Mesenchymal stem cell (in vitro differentiated cells and primary cell): ENCODE measurements around the gene FRRS1L.

Source experiments
- DNase-seq: peaks from one replicate; pipeline ENCODE4 v3.0.0-alpha.2; 2013
- H2AFZ ChIP-seq: one replicate; pipeline ENCODE4 v1.6.1; 2013; ENCODE audit warnings: low read depth, mild to moderate bottlenecking, control low read depth, inconsistent platforms, low read length, moderate library complexity
- H2AK5ac ChIP-seq: 2 replicates; pipeline ENCODE4 v1.6.1; 2013; ENCODE audit warnings: low read length, moderate library complexity, mild to moderate bottlenecking, inconsistent platforms; ENCODE audit not compliant: severe bottlenecking
- H2BK120ac ChIP-seq: one replicate; pipeline ENCODE4 v1.6.1; 2013; ENCODE audit warnings: low read depth, mild to moderate bottlenecking, inconsistent platforms, low read length, moderate library complexity
- H2BK12ac ChIP-seq, 2 experiments: one replicate each; pipeline ENCODE4 v1.6.1; 2013; ENCODE audit warnings: inconsistent platforms in 2 of 2, low read length in 2 of 2, mild to moderate bottlenecking in 2 of 2, moderate library complexity in 2 of 2, control low read depth in 1 of 2
- H2BK15ac ChIP-seq: one replicate; pipeline ENCODE4 v1.6.1; 2013; ENCODE audit warnings: mild to moderate bottlenecking, low read depth, inconsistent platforms; ENCODE audit not compliant: poor library complexity, severe bottlenecking
- H2BK5ac ChIP-seq: 2 replicates; pipeline ENCODE4 v1.6.1; 2013; ENCODE audit warnings: low read depth, mild to moderate bottlenecking, low read length, control low read depth, inconsistent platforms; ENCODE audit not compliant: poor library complexity, severe bottlenecking
- H3K14ac ChIP-seq, 2 experiments: one replicate each; pipeline ENCODE4 v1.6.1; 2013; ENCODE audit warnings: inconsistent platforms in 2 of 2, low read length in 2 of 2, control low read depth in 1 of 2, mild to moderate bottlenecking in 1 of 2, moderate library complexity in 1 of 2
- H3K18ac ChIP-seq, 2 experiments: one replicate each; pipeline ENCODE4 v1.6.1; 2013; ENCODE audit warnings: inconsistent platforms in 2 of 2, low read length in 2 of 2, control low read depth in 1 of 2, low read depth in 1 of 2, mild to moderate bottlenecking in 1 of 2
- H3K23ac ChIP-seq, 2 experiments: one replicate each; pipeline ENCODE4 v1.6.1; 2013; ENCODE audit warnings: inconsistent platforms in 2 of 2, low read length in 2 of 2, mild to moderate bottlenecking in 2 of 2, moderate library complexity in 2 of 2, control low read depth in 1 of 2
- H3K27ac ChIP-seq: 2 replicates; pipeline ENCODE4 v1.5.1; 2013; ENCODE audit warnings: mild to moderate bottlenecking, moderate library complexity, low read length, control low read depth, inconsistent platforms; ENCODE audit not compliant: poor library complexity, severe bottlenecking
- H3K27me3 ChIP-seq, 2 experiments: 2 replicates each; pipeline versions ENCODE4 v1.6.1 to v1.7.0; 2013; ENCODE audit warnings: low read length in 2 of 2, mild to moderate bottlenecking in 2 of 2, moderate library complexity in 2 of 2, control low read depth in 1 of 2, inconsistent platforms in 1 of 2; ENCODE audit not compliant: control insufficient read depth in 1 of 2, insufficient read depth in 1 of 2
- H3K36me3 ChIP-seq, 2 experiments: 2 replicates each; pipeline versions ENCODE4 v1.6.1 to v1.7.0; 2013; ENCODE audit warnings: low read length in 2 of 2, control low read depth in 1 of 2, inconsistent platforms in 1 of 2, low read depth in 1 of 2, mild to moderate bottlenecking in 1 of 2; ENCODE audit not compliant: insufficient read depth in 2 of 2, control insufficient read depth in 1 of 2
- H3K4ac ChIP-seq, 2 experiments: one replicate each; pipeline ENCODE4 v1.6.1; 2013; ENCODE audit warnings: inconsistent platforms in 2 of 2, low read length in 2 of 2, mild to moderate bottlenecking in 2 of 2, moderate library complexity in 2 of 2, control low read depth in 1 of 2, low read depth in 1 of 2
- H3K4me1 ChIP-seq: 2 replicates; pipeline ENCODE4 v1.6.1; 2013; ENCODE audit warnings: low read depth, low read length, control low read depth; ENCODE audit not compliant: control insufficient read depth, insufficient read depth
- H3K4me2 ChIP-seq: 2 replicates; pipeline ENCODE4 v1.6.1; 2013; ENCODE audit warnings: low read length, mild to moderate bottlenecking, inconsistent platforms; ENCODE audit not compliant: poor library complexity, severe bottlenecking
- H3K4me3 ChIP-seq, 2 experiments: 2 replicates each; pipeline versions ENCODE4 v1.5.1 to v1.7.0; 2013; ENCODE audit warnings: low read length in 2 of 2, mild to moderate bottlenecking in 2 of 2, control low read depth in 1 of 2, low read depth in 1 of 2; ENCODE audit not compliant: insufficient read depth in 1 of 2
- H3K79me1 ChIP-seq: replicated peaks from 2 replicates; pipeline ENCODE4 v1.6.1; 2013; ENCODE audit warnings: mild to moderate bottlenecking, control low read depth, low read length, inconsistent platforms; ENCODE audit not compliant: poor library complexity, severe bottlenecking
- H3K9ac ChIP-seq: 2 replicates; pipeline ENCODE4 v1.7.0; 2013; ENCODE audit warnings: mild to moderate bottlenecking, low read length, moderate library complexity
- H3K9me3 ChIP-seq: 2 replicates; pipeline ENCODE4 v1.7.0; 2013; ENCODE audit warnings: mild to moderate bottlenecking, low read length; ENCODE audit not compliant: control insufficient read depth
- H4K8ac ChIP-seq: one replicate; pipeline ENCODE4 v1.6.1; 2013; ENCODE audit warnings: inconsistent platforms, mild to moderate bottlenecking, low read length, moderate library complexity
- H4K91ac ChIP-seq: one replicate; pipeline ENCODE4 v1.6.1; 2013; ENCODE audit warnings: mild to moderate bottlenecking, low read length, inconsistent platforms
- WGBS: methylation state at CpG from one replicate; pipeline ENCODE4 v1.1.7; 2013; ENCODE audit warnings: mixed read lengths; 5-methylcytosine and 5-hydroxymethylcytosine counted together

Gene FRRS1L

GRCh38 chr9:109108318-109108717 lies 58.7 kb downstream of the FRRS1L start:
- Histone ChIP-seq H4K8ac (no peak overlapping the region), H3K18ac (no peak overlapping the region), H3K23ac (no peak overlapping the region), H3K4me1 (peaks cover 2% of the 10 kb centered on the region), H3K79me1 (no peaks in the 10 kb centered on the region), H3K27ac (peak overlapping the region; percentile 67), H3K4me2 (no peak overlapping the region), H2AFZ (no peak overlapping the region), H3K36me3 (peaks cover 7 to 10% of the 10 kb centered on the region in 2 experiments), H2BK5ac (no peak overlapping the region), H2AK5ac (no peak overlapping the region), H3K9ac (peak overlapping the region; percentile 85), H3K4ac (no peak overlapping the region), H2BK15ac (no peak overlapping the region), H3K27me3 (no peaks in the 10 kb centered on the region), H4K91ac (no peak overlapping the region), H2BK120ac (no peak overlapping the region), H2BK12ac (no peak overlapping the region), H3K9me3 (no peaks in the 10 kb centered on the region), H3K14ac (no peak overlapping the region), H3K4me3 (peak overlapping the region in 1 of 2 experiments; percentile 4)
- WGBS = 0% methylated on average over 2 of the region's 4 CpGs
- peak; percentile 69 for DNase-seq

GRCh38 chr9:109107402-109108240 lies 59.4 kb downstream of the FRRS1L start:
- Histone ChIP-seq H3K9ac (peak overlapping the region; percentile 67), H3K4me2 (peak overlapping the region; percentile 19), H2BK120ac (no peak overlapping the region), H2AK5ac (no peak overlapping the region), H3K4ac (no peak overlapping the region), H3K18ac (no peak overlapping the region), H2BK5ac (no peak overlapping the region), H2BK12ac (no peak overlapping the region), H3K4me1 (peaks cover 2% of the 10 kb centered on the region), H3K27me3 (no peaks in the 10 kb centered on the region), H3K23ac (no peak overlapping the region), H3K27ac (peak overlapping the region; percentile 97), H3K4me3 (peak overlapping the region in 1 of 2 experiments; percentile 4), H3K36me3 (peaks cover 7 to 14% of the 10 kb centered on the region in 2 experiments), H3K14ac (no peak overlapping the region), H3K9me3 (no peaks in the 10 kb centered on the region), H4K91ac (no peak overlapping the region), H2BK15ac (no peak overlapping the region), H2AFZ (no peak overlapping the region), H4K8ac (no peak overlapping the region), H3K79me1 (no peaks in the 10 kb centered on the region)
- DNase-seq = peak; percentile 79
- WGBS = 0% methylated on average over 2 of the region's 4 CpGs

GRCh38 chr9:109101810-109102209 lies 65.2 kb downstream of the FRRS1L start:
- Histone ChIP-seq H3K4me2 (no peak overlapping the region), H3K9me3 (no peaks in the 10 kb centered on the region), H3K4me3 (no peak overlapping the region), H2BK15ac (no peak overlapping the region), H4K91ac (no peak overlapping the region), H3K27ac (peak overlapping the region; percentile 26), H2AFZ (no peak overlapping the region), H3K4ac (no peak overlapping the region), H3K23ac (no peak overlapping the region), H2AK5ac (no peak overlapping the region), H3K9ac (peak overlapping the region; percentile 34), H3K27me3 (no peaks in the 10 kb centered on the region), H3K14ac (no peak overlapping the region), H2BK120ac (no peak overlapping the region), H3K36me3 (peaks cover 7 to 15% of the 10 kb centered on the region in 2 experiments), H3K79me1 (peaks cover 1% of the 10 kb centered on the region), H2BK12ac (no peak overlapping the region), H4K8ac (no peak overlapping the region), H3K4me1 (peaks cover 5% of the 10 kb centered on the region), H3K18ac (no peak overlapping the region), H2BK5ac (no peak overlapping the region)
- WGBS = 54% methylated on average over 2 of the region's 3 CpGs
- DNase-seq = peak; percentile 76

GRCh38 chr9:109101202-109101595 lies 65.8 kb downstream of the FRRS1L start:
- H3K18ac ChIP-seq = no peak overlapping the region
- no peak overlapping the region for H2BK5ac ChIP-seq
- H3K79me1 ChIP-seq = peaks cover 1% of the 10 kb centered on the region
- H3K9ac ChIP-seq = no peak overlapping the region
- no peak overlapping the region for H4K8ac ChIP-seq
- H3K9me3 ChIP-seq = no peaks in the 10 kb centered on the region
- H3K23ac ChIP-seq = no peak overlapping the region
- H2AFZ ChIP-seq = no peak overlapping the region
- peak overlapping the region in 1 of 2 experiments; percentile 5 for H2BK12ac ChIP-seq
- no peak overlapping the region for H3K14ac ChIP-seq
- H3K4me3 ChIP-seq = no peak overlapping the region
- peak overlapping the region; percentile 18 for H3K27ac ChIP-seq
- H4K91ac ChIP-seq = no peak overlapping the region
- no peak overlapping the region for H2BK15ac ChIP-seq
- no peak overlapping the region for H3K4me2 ChIP-seq
- WGBS = 100% methylated on average over 2 of the region's 3 CpGs
- H2BK120ac ChIP-seq = no peak overlapping the region
- peaks cover 7 to 15% of the 10 kb centered on the region in 2 experiments for H3K36me3 ChIP-seq
- peak overlapping the region; percentile 81 for H2AK5ac ChIP-seq
- no peak for DNase-seq
- H3K4ac ChIP-seq = no peak overlapping the region
- H3K4me1 ChIP-seq = peaks cover 7% of the 10 kb centered on the region
- no peaks in the 10 kb centered on the region for H3K27me3 ChIP-seq
